ENCODE measurements around the gene DNAJC5.

DNAJC5 gene

GRCh38 chr20:63856098-63856511 lies 38.8 kb upstream of the DNAJC5 start:
- Mint-ChIP-seq H3K9me3 (no peaks in the 10 kb centered on the region), H3K4me1 (peaks cover 44 to 73% of the 10 kb centered on the region in 2 donors), H3K36me3 (peaks cover 8 to 9% of the 10 kb centered on the region in 2 donors), H3K27ac (peak overlapping the region; percentile 37), H3K4me3 (no peak overlapping the region), H3K27me3 (peaks cover 12 to 20% of the 10 kb centered on the region in 2 donors)
- ATAC-seq (replicated peaks) (no peak), DNase-seq (no peak)

- Mint-ChIP-seq H3K4me1 (peaks cover 36 to 63% of the 10 kb centered on the region in 2 donors), H3K27ac (peak overlapping the region; percentile 67), H3K4me3 (peak overlapping the region; percentile 41 to 69), H3K36me3 (peaks cover 9 to 12% of the 10 kb centered on the region in 2 donors), H3K9me3 (no peaks in the 10 kb centered on the region), H3K27me3 (peaks cover 7 to 12% of the 10 kb centered on the region in 2 donors)
- DNase-seq (no peak), ATAC-seq (replicated peaks) (peak in 1 of 2 donors; percentile 3)
Observed at GRCh38 chr20:63857764-63858392, 37.0 kb upstream of the DNAJC5 start.

- H3K36me3 Mint-ChIP-seq = peaks cover 14 to 17% of the 10 kb centered on the region in 2 donors
- ATAC-seq (replicated peaks) = peak; percentile 22 to 29
- DNase-seq = no peak
- H3K9me3 Mint-ChIP-seq = no peaks in the 10 kb centered on the region
- peak overlapping the region; percentile 67 for H3K27ac Mint-ChIP-seq
- H3K27me3 Mint-ChIP-seq = peaks cover 4 to 11% of the 10 kb centered on the region in 2 donors
- H3K4me1 Mint-ChIP-seq = peaks cover 42 to 66% of the 10 kb centered on the region in 2 donors
- peak overlapping the region; percentile 41 to 69 for H3K4me3 Mint-ChIP-seq
Observed at GRCh38 chr20:63858393-63859165, 36.3 kb upstream of the DNAJC5 start.

GRCh38 chr20:63859166-63859699 lies 35.7 kb upstream of the DNAJC5 start:
- Mint-ChIP-seq H3K36me3 (peaks cover 16 to 21% of the 10 kb centered on the region in 2 donors), H3K4me3 (peak overlapping the region in 1 of 2 donors; percentile 69), H3K9me3 (no peaks in the 10 kb centered on the region), H3K27me3 (peaks cover 0 to 4% of the 10 kb centered on the region in 2 donors), H3K27ac (peak overlapping the region; percentile 59), H3K4me1 (peaks cover 44 to 66% of the 10 kb centered on the region in 2 donors)
- ATAC-seq (replicated peaks) (no peak), DNase-seq (no peak)

- Mint-ChIP-seq H3K36me3 (peaks cover 16 to 21% of the 10 kb centered on the region in 2 donors), H3K4me1 (peaks cover 40 to 62% of the 10 kb centered on the region in 2 donors), H3K9me3 (no peaks in the 10 kb centered on the region), H3K27me3 (no peaks in the 10 kb centered on the region), H3K27ac (peak overlapping the region; percentile 79), H3K4me3 (peak overlapping the region in 1 of 2 donors; percentile 55)
- DNase-seq (no peak), ATAC-seq (replicated peaks) (no peak)
Observed at GRCh38 chr20:63860325-63861051, 34.4 kb upstream of the DNAJC5 start.

- H3K27me3 Mint-ChIP-seq = no peaks in the 10 kb centered on the region
- no peaks in the 10 kb centered on the region for H3K9me3 Mint-ChIP-seq
- peak within 1 kb of the TSS; percentile 79 for H3K27ac Mint-ChIP-seq
- peaks cover 44 to 66% of the 10 kb centered on the region in 2 donors for H3K4me1 Mint-ChIP-seq
- peaks cover 16 to 21% of the 10 kb centered on the region in 2 donors for H3K36me3 Mint-ChIP-seq
- ATAC-seq (replicated peaks) (no peak), DNase-seq (no peak)
- peak within 1 kb of the TSS in 1 of 2 donors; percentile 55 for H3K4me3 Mint-ChIP-seq
Observed at GRCh38 chr20:63861365-63861934, 33.5 kb upstream of the DNAJC5 start, which contains the start of gene ABHD16B. Gene ABHD16B (plus strand): TSS chr20:63861498. CDS start chr20:63861541, 43 bp downstream.

- Mint-ChIP-seq H3K27me3 (no peaks in the 10 kb centered on the region), H3K4me1 (peaks cover 41 to 58% of the 10 kb centered on the region in 2 donors), H3K36me3 (peaks cover 16 to 21% of the 10 kb centered on the region in 2 donors), H3K9me3 (no peaks in the 10 kb centered on the region), H3K4me3 (no peak overlapping the region), H3K27ac (no peak overlapping the region)
- no peak for DNase-seq
- ATAC-seq (replicated peaks) = no peak
Observed at GRCh38 chr20:63861981-63862901, 32.7 kb upstream of the DNAJC5 start.

- Mint-ChIP-seq H3K4me3 (peak overlapping the region; percentile 89 to 99), H3K9me3 (no peaks in the 10 kb centered on the region), H3K27ac (peak overlapping the region; percentile 98), H3K36me3 (peaks cover 18 to 25% of the 10 kb centered on the region in 2 donors), H3K4me1 (peaks cover 38 to 52% of the 10 kb centered on the region in 2 donors), H3K27me3 (no peaks in the 10 kb centered on the region)
- ATAC-seq (replicated peaks) (no peak), DNase-seq (no peak)
Observed at GRCh38 chr20:63863021-63863797, 31.7 kb upstream of the DNAJC5 start.

- Mint-ChIP-seq H3K36me3 (peaks cover 20 to 29% of the 10 kb centered on the region in 2 donors), H3K27ac (peak overlapping the region; percentile 98), H3K9me3 (no peaks in the 10 kb centered on the region), H3K4me1 (peaks cover 32 to 47% of the 10 kb centered on the region in 2 donors), H3K27me3 (no peaks in the 10 kb centered on the region), H3K4me3 (peak overlapping the region; percentile 89 to 99)
- DNase-seq (peak; percentile 88), ATAC-seq (replicated peaks) (peak; percentile 86 to 88)
Observed at GRCh38 chr20:63863798-63864544, 31.0 kb upstream of the DNAJC5 start.

- Mint-ChIP-seq H3K27ac (peak overlapping the region; percentile 98), H3K4me1 (peaks cover 27 to 41% of the 10 kb centered on the region in 2 donors), H3K4me3 (peak overlapping the region; percentile 89 to 99), H3K9me3 (no peaks in the 10 kb centered on the region), H3K27me3 (no peaks in the 10 kb centered on the region), H3K36me3 (peaks cover 25 to 35% of the 10 kb centered on the region in 2 donors)
- DNase-seq = no peak
- ATAC-seq (replicated peaks) = peak; percentile 5 to 49
Observed at GRCh38 chr20:63864545-63864977, 30.4 kb upstream of the DNAJC5 start.

GRCh38 chr20:63864978-63865640 lies 29.8 kb upstream of the DNAJC5 start, which contains the start of gene TPD52L2:
Gene TPD52L2 (plus strand): TSS chr20:63865270. CDS start chr20:63865366, 96 bp downstream.
- Mint-ChIP-seq H3K27ac (peak within 1 kb of the TSS; percentile 98), H3K4me3 (peak within 1 kb of the TSS; percentile 89 to 99), H3K4me1 (peaks cover 27 to 39% of the 10 kb centered on the region in 2 donors), H3K9me3 (no peaks in the 10 kb centered on the region), H3K27me3 (no peaks in the 10 kb centered on the region), H3K36me3 (peaks cover 27 to 37% of the 10 kb centered on the region in 2 donors)
- DNase-seq = peak; percentile 97
- peak; percentile 78 to 80 for ATAC-seq (replicated peaks)
